Activated B cell treated with CpG ODN at 0.5 μM for 24 hours (primary cell): ENCODE measurements around the gene ATG16L2. TPM values are rescaled to one million over a fixed set of nuclear protein-coding genes. Genes with fewer than 3 reads are reported as not detected.

Source experiments
- ATAC-seq: fragments of 200-7000 bp; cut with Tn5 transposase; one replicate; pipeline ENCODE4 v1.10.0; 2021; ENCODE audit warnings: low read depth, mild to moderate bottlenecking, moderate library complexity
- CTCF ChIA-PET: fragments of 350-600 bp; sonication (Branson Sonifier 250); formaldehyde crosslinking; loops from one replicate; lab custom pipeline; 2021; ENCODE audit warnings: antibody characterized with exemption; lab: Charles Lee
- POLR2A ChIA-PET: fragments of 350-600 bp; sonication (Branson Sonifier 250); formaldehyde crosslinking; loops from one replicate; lab custom pipeline; 2021; ENCODE audit warnings: antibody characterized with exemption; lab: Charles Lee
- DNase-seq: peaks from one replicate; pipeline ENCODE4 v3.0.0; 2022
- H3K27ac Mint-ChIP-seq: one replicate; pipeline ENCODE4 v1.8.0; 2020; ENCODE audit warnings: mixed read lengths
- H3K27me3 Mint-ChIP-seq: one replicate; pipeline ENCODE4 v1.8.0; 2021; ENCODE audit warnings: mixed read lengths
- H3K36me3 Mint-ChIP-seq: one replicate; pipeline ENCODE4 v1.8.0; 2021; ENCODE audit warnings: low read depth, mixed read lengths
- H3K4me1 Mint-ChIP-seq: one replicate; pipeline ENCODE4 v1.8.0; 2021; ENCODE audit warnings: mixed read lengths
- H3K4me3 Mint-ChIP-seq: one replicate; pipeline ENCODE4 v1.8.0; 2020; ENCODE audit warnings: mild to moderate bottlenecking, mixed read lengths
- H3K9me3 Mint-ChIP-seq: one replicate; pipeline ENCODE4 v1.8.0; 2020; ENCODE audit warnings: mixed read lengths
- intact Hi-C: fragments of 100-400 bp; cut with micrococcal nuclease; formaldehyde crosslinking; loops from one replicate; pipeline ENCODE4 v1.15.1; 2024
- total RNA-seq: library from RNA; stranded (reverse); gene quantifications from 2 replicates; pipeline ENCODE4 v1.2.3, GENCODE V29; 2022
- TF ChIP-seq, protein P1 (sequence below): fragments of 200-600 bp; IDR thresholded peaks from one replicate; pipeline ENCODE4 v1.8.0; 2022; ENCODE audit warnings: antibody characterized with exemption, mild to moderate bottlenecking

The ATG16L2 gene
- total RNA-seq, 1 donor from 2014 or later, result 96.7 TPM

DNA sequence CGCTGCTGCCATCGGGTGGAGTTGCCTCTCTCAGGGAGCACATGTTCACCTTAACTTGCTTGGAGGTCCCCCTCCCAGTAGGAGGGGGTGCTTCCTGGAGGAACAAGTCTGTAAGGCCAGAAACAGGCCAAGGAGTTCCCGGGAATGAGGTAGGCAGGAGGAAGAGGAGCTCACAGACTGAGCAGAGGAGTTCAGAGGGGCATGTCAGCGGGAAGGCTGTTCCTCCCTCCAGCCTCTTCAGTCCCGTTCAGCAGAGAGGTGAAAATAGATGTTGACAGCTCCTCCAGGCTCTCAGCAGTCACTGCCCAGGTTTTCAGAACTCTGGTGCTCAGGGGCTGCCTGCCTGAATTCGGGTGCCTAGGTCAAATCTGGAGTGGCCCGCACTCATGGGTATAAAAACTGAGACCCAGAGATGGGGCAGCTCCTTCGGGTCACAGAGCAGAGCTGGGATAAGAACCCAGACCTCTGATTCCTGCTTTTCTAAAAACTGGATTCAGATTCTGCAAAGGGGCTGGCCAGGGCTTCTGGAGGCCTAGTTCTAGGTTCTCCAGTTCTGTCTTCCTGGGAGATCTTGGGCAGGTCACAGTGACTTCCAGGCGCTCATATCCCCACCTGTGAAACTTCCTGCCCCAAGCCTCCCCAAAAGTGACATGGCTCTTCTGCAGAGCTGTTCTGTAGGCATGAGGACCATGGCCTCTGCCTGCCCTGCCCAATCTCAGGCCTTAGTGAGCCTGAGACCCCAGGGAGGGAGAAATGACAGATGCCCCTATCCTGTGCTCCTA, 18.3 kb downstream of the ATG16L2 start:
- TF ChIP-seq, protein P1, sequence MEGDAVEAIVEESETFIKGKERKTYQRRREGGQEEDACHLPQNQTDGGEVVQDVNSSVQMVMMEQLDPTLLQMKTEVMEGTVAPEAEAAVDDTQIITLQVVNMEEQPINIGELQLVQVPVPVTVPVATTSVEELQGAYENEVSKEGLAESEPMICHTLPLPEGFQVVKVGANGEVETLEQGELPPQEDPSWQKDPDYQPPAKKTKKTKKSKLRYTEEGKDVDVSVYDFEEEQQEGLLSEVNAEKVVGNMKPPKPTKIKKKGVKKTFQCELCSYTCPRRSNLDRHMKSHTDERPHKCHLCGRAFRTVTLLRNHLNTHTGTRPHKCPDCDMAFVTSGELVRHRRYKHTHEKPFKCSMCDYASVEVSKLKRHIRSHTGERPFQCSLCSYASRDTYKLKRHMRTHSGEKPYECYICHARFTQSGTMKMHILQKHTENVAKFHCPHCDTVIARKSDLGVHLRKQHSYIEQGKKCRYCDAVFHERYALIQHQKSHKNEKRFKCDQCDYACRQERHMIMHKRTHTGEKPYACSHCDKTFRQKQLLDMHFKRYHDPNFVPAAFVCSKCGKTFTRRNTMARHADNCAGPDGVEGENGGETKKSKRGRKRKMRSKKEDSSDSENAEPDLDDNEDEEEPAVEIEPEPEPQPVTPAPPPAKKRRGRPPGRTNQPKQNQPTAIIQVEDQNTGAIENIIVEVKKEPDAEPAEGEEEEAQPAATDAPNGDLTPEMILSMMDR, result no peak
- ChIA-PET POLR2A (interaction anchor here (0.6 to 2.8 kb wide), 5 partner anchors 10 to 107 kb away, joined by 3 to 8 read pairs (median 5); no protein-coding TSS in a partner anchor), CTCF (interaction anchor here (0.7 to 5.9 kb wide), 20 partner anchors 8 to 458 kb away, joined by 3 to 75 read pairs (median 4); partner anchors contain the start of gene FCHSD2)
- Mint-ChIP-seq H3K27me3 (no peaks in the 10 kb centered on the region), H3K4me3 (no peak overlapping the region), H3K9me3 (no peaks in the 10 kb centered on the region), H3K36me3 (peaks cover 79% of the 10 kb centered on the region), H3K4me1 (peaks cover 18% of the 10 kb centered on the region), H3K27ac (peak overlapping the region; percentile 80)
- intact Hi-C loops, result no loop called here
- DNase-seq, result no peak
- ATAC-seq, result no peak

DNA sequence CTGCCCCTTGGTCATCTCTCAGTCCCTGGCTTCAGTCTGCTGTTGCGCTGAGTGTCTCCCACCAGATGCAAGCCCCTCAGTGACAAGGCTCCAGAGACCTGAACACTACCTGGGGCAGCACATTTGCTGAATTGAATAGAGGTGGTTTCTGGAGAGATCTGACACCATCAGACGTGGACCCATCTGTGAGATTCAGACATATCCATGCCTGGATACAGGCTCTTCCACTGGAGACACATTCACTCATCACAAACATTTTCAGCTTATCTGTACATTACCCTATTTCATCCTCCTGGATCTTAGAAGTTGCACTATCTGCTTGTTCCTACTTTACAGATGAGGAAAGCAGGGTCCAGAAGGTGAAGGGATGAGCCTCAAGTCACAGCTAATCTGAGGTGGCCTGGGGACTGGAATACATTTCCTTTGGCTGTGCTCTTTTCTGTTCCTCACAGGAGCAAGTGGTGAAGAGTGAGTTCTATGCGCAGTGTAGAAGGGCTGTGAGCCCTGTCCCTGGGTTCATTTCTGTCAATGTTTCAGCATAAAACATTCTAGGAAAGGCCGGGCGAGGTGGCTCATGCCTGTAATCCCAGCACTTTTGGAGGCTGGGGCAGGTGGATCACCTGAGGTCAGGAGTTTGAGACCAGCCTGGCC, 19.0 kb downstream of the ATG16L2 start:
- no peaks in the 10 kb centered on the region for H3K27me3 Mint-ChIP-seq
- ChIA-PET POLR2A (interaction anchor here (2.8 kb wide), 1 partner anchor 11 kb away, joined by 7 read pairs; no protein-coding TSS in a partner anchor), CTCF (interaction anchor here (1.1 to 3.5 kb wide), 4 partner anchors 11 to 344 kb away, joined by 3 to 18 read pairs (median 9); no protein-coding TSS in a partner anchor)
- H3K27ac Mint-ChIP-seq, result peak overlapping the region; percentile 67
- peaks cover 85% of the 10 kb centered on the region for H3K36me3 Mint-ChIP-seq
- H3K4me1 Mint-ChIP-seq, result peaks cover 11% of the 10 kb centered on the region
- H3K4me3 Mint-ChIP-seq, result no peak overlapping the region
- intact Hi-C loops, result no loop called here
- H3K9me3 Mint-ChIP-seq, result no peaks in the 10 kb centered on the region
- DNase-seq (no peak), ATAC-seq (no peak)
- TF ChIP-seq, protein P1, result no peak

DNA sequence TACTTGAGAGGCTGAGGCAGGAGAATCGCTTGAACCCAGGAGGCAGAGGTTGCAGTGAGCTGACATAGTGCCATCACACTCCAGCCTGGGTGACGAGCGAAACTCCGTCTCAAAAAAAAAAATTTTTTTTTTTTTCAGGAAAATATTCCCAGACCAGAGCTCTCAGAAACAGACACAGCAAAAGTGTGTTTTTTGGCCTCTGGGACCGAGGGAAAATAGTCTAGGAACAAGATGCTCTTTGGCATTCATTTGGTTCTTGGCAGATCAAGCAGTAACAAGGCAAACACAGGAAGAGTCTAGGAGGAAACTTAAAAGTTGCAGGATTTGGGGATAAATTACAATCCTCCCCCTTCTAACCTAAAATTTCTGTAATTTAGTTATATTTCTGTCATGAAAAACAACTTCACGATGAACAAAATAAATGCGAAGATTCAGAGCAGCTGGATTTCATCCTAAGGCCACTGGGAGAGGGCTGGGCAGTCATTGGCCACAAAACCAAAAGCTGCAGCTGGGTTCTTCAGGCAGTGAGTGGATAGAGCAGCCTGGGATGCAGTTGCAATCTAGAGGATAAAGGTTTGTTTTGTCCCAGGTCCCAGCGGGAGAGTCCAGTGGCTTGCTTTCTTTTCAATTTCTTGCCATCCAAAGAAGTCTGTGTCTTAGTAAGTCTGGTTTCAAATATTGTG, 19.7 kb downstream of the ATG16L2 start:
- H3K27ac Mint-ChIP-seq, result peak overlapping the region; percentile 75
- no peak for ATAC-seq
- H3K4me3 Mint-ChIP-seq, result no peak overlapping the region
- no peak for DNase-seq
- peaks cover 86% of the 10 kb centered on the region for H3K36me3 Mint-ChIP-seq
- no peaks in the 10 kb centered on the region for H3K27me3 Mint-ChIP-seq
- peaks cover 4% of the 10 kb centered on the region for H3K4me1 Mint-ChIP-seq
- CTCF ChIA-PET, result interaction anchor here (1.1 to 3.5 kb wide), 4 partner anchors 10 to 343 kb away, joined by 3 to 18 read pairs (median 9); no protein-coding TSS in a partner anchor
- intact Hi-C loops, result no loop called here
- TF ChIP-seq, protein P1, result no peak
- POLR2A ChIA-PET, result interaction anchor here (2.8 kb wide), 1 partner anchor 11 kb away, joined by 7 read pairs; no protein-coding TSS in a partner anchor
- no peaks in the 10 kb centered on the region for H3K9me3 Mint-ChIP-seq

DNA sequence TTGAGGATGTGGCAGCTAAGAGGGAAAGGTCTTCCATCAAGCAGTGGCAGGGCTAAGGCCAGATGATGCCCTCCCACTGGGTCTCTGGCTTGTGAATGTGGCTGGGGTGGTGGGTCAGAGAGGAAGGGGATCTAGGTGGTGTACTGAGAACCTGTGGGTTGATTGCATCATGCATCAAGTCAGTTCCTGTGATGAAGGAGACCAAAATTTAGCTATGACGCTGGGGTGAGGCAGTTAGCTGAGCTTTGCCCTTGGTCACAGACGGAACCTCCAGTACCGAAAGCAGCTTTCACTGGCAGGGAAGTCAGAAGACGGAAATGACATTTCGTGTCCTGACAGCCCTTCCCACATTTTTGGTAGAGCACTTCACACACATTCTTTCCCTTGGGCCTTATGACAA, 20.7 kb downstream of the ATG16L2 start:
- no peaks in the 10 kb centered on the region for H3K9me3 Mint-ChIP-seq
- no peak overlapping the region for H3K4me3 Mint-ChIP-seq
- H3K27ac Mint-ChIP-seq, result peak overlapping the region; percentile 75
- no peak for DNase-seq
- H3K4me1 Mint-ChIP-seq, result peaks cover 4% of the 10 kb centered on the region
- peaks cover 88% of the 10 kb centered on the region for H3K36me3 Mint-ChIP-seq
- intact Hi-C loops, result no loop called here
- CTCF ChIA-PET, result interaction anchor here (3.5 kb wide), 1 partner anchor 343 kb away, joined by 15 read pairs; no protein-coding TSS in a partner anchor
- no peaks in the 10 kb centered on the region for H3K27me3 Mint-ChIP-seq
- ATAC-seq, result no peak
- TF ChIP-seq, protein P1, result no peak
- POLR2A ChIA-PET, result interaction anchor here (1.0 kb wide), 1 partner anchor 308 kb away, joined by 3 read pairs; the partner anchor contains the start of gene FCHSD2
